Neuronal stem cell (in vitro differentiated cells): ENCODE data around the gene SIX2.

Experiments used
- DNase-seq: peaks from one replicate; pipeline ENCODE4 v3.0.0-alpha.2; 2013; ENCODE audit warnings: low spot score
- H2AFZ ChIP-seq: one replicate; pipeline ENCODE4 v1.6.1; 2013; ENCODE audit warnings: mild to moderate bottlenecking, low read length, inconsistent platforms
- H2AK5ac ChIP-seq: 2 replicates; pipeline ENCODE4 v1.6.1; 2013; ENCODE audit warnings: low read depth, mild to moderate bottlenecking, inconsistent platforms, low read length, moderate library complexity, mixed read lengths
- H2BK120ac ChIP-seq: 2 replicates; pipeline ENCODE4 v1.6.1; 2013; ENCODE audit warnings: low read depth, mild to moderate bottlenecking, inconsistent platforms, low read length, moderate library complexity, mixed read lengths
- H2BK12ac ChIP-seq: one replicate; pipeline ENCODE4 v1.6.1; 2013; ENCODE audit warnings: low read length, inconsistent platforms
- H2BK15ac ChIP-seq: 2 replicates; pipeline ENCODE4 v1.6.1; 2013; ENCODE audit warnings: mild to moderate bottlenecking, low read length, inconsistent platforms, mixed read lengths
- H2BK5ac ChIP-seq: one replicate; pipeline ENCODE4 v1.6.1; 2013; ENCODE audit warnings: inconsistent platforms, mild to moderate bottlenecking, low read length, moderate library complexity
- H3K14ac ChIP-seq: one replicate; pipeline ENCODE4 v1.6.1; 2013; ENCODE audit warnings: low read length, inconsistent platforms
- H3K18ac ChIP-seq: 2 replicates; pipeline ENCODE4 v1.6.1; 2013; ENCODE audit warnings: low read length, inconsistent platforms
- H3K23ac ChIP-seq: 2 replicates; pipeline ENCODE4 v1.6.1; 2013; ENCODE audit warnings: low read depth, mild to moderate bottlenecking, mixed read lengths, low read length, inconsistent platforms; ENCODE audit not compliant: poor library complexity
- H3K27ac ChIP-seq: replicated peaks from 3 replicates; pipeline ENCODE4 v1.5.1; 2013; ENCODE audit warnings: low read length, inconsistent platforms
- H3K27me3 ChIP-seq, 3 experiments: 2 replicates each; pipeline ENCODE4 v1.6.1; 2013; ENCODE audit warnings: low read length in 3 of 3, mild to moderate bottlenecking in 2 of 3, inconsistent platforms in 1 of 3, low read depth in 1 of 3, mixed read lengths in 1 of 3, moderate library complexity in 1 of 3; ENCODE audit not compliant: control insufficient read depth in 3 of 3, insufficient read depth in 3 of 3
- H3K36me3 ChIP-seq, 2 donors: replicated peaks in 1 of 2; 2 replicates each; pipeline ENCODE4 v1.6.1; 2013; ENCODE audit warnings: low read length in 2 of 2; ENCODE audit not compliant: control insufficient read depth in 2 of 2, insufficient read depth in 2 of 2
- H3K4ac ChIP-seq: 2 replicates; pipeline ENCODE4 v1.6.1; 2013; ENCODE audit warnings: inconsistent platforms, mild to moderate bottlenecking, low read length, moderate library complexity
- H3K4me1 ChIP-seq, 2 donors: 1 replicate in 1 of 2; 2 replicates in 1 of 2; pipeline ENCODE4 v1.6.1; 2013; ENCODE audit warnings: low read length in 2 of 2, low read depth in 1 of 2; ENCODE audit not compliant: control insufficient read depth in 2 of 2, insufficient read depth in 1 of 2
- H3K4me2 ChIP-seq: one replicate; pipeline ENCODE4 v1.6.1; 2013; ENCODE audit warnings: mild to moderate bottlenecking, low read length, inconsistent platforms; ENCODE audit not compliant: insufficient read depth, poor library complexity, severe bottlenecking
- H3K4me3 ChIP-seq, 2 donors: 2 replicates each; pipeline ENCODE4 v1.5.1; 2013; ENCODE audit warnings: low read length in 2 of 2, mild to moderate bottlenecking in 2 of 2, inconsistent platforms in 1 of 2, moderate library complexity in 1 of 2
- H3K79me1 ChIP-seq: one replicate; pipeline ENCODE4 v1.6.1; 2013; ENCODE audit warnings: low read depth, mild to moderate bottlenecking, inconsistent platforms, low read length, moderate library complexity
- H3K9ac ChIP-seq: one replicate; pipeline ENCODE4 v1.6.1; 2013; ENCODE audit warnings: mild to moderate bottlenecking, low read depth, low read length, inconsistent platforms; ENCODE audit not compliant: poor library complexity
- H3K9me3 ChIP-seq, 2 donors: replicated peaks in 1 of 2; 2 replicates each; pipeline versions ENCODE3 to v1.6.1; 2013; ENCODE audit warnings: low read length in 2 of 2, mild to moderate bottlenecking in 2 of 2, inconsistent platforms in 1 of 2, low read depth in 1 of 2, mixed read lengths in 1 of 2, moderate library complexity in 1 of 2; ENCODE audit not compliant: control insufficient read depth in 2 of 2, insufficient read depth in 1 of 2
- H4K8ac ChIP-seq: one replicate; pipeline ENCODE4 v1.6.1; 2013; ENCODE audit warnings: low read depth, mild to moderate bottlenecking, inconsistent platforms, low read length, moderate library complexity
- H4K91ac ChIP-seq: one replicate; pipeline ENCODE4 v1.6.1; 2013; ENCODE audit warnings: low read length, low read depth, mild to moderate bottlenecking, inconsistent platforms; ENCODE audit not compliant: poor library complexity
- WGBS, 2 donors: extraction: QIAGEN DNeasy Blood & Tissue Kit; methylation state at CpG; one replicate each; pipeline ENCODE4 v1.1.7; 2013; ENCODE audit warnings: missing lambda C conversion rate in 2 of 2, mixed read lengths in 1 of 2; ENCODE audit not compliant: insufficient read length in 2 of 2, insufficient replicate concordance in 1 of 2; ENCODE audit errors: extremely low coverage in 2 of 2; 5-methylcytosine and 5-hydroxymethylcytosine counted together

Gene SIX2

DNA sequence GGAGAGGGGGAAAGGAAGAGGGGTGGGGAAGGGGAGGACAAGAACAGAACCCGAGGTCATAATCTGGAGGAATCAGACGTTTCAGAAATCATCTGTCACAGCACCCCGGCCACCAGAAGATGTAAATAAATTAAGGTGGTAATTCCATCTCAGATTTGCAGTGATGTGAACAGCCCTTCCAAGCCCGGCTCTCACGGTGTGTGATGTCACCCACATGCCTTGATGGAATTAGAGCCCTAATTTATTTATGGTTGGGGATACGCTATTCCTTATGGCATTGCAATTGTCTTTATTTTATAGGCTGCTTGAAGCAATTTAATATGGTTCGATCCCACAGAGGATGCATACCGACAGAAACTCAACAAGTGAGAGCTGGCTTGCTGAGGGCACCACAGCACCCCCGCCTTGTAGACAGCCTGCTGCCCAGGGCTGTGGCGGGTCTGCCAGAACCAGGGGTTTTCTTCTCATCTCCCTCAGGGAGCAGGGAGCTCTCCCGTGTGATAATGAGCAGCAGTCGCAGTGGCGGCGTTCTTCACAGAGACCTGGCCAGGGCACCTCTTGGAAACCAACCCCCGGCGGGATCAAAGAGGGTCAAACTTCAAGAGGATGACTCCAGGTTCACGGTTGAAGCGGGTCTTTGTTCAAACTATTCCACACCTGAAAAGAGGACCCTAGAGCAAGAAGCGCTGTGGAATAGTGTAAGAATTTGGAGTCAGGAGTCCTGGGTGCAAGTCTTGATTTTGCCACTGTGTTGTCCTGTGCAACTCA, 40.5 kb upstream of the SIX2 start:
- Histone ChIP-seq H4K8ac (no peak overlapping the region), H3K23ac (no peak overlapping the region), H3K9me3 (no peaks in the 10 kb centered on the region), H2BK120ac (no peak overlapping the region), H3K4me2 (no peak overlapping the region), H2AK5ac (no peak overlapping the region), H2BK15ac (no peak overlapping the region), H3K27ac (no peak overlapping the region), H3K9ac (no peak overlapping the region), H3K4me3 (no peak overlapping the region), H2AFZ (no peak overlapping the region), H2BK5ac (no peak overlapping the region), H3K14ac (no peak overlapping the region), H3K18ac (peak overlapping the region; percentile 33), H3K27me3 (peaks cover 0 to 13% (median 0%) of the 10 kb centered on the region in 3 experiments), H4K91ac (no peak overlapping the region), H3K36me3 (no peaks in the 10 kb centered on the region), H3K79me1 (no peaks in the 10 kb centered on the region), H2BK12ac (no peak overlapping the region), H3K4ac (no peak overlapping the region), H3K4me1 (no peaks in the 10 kb centered on the region)
- DNase-seq: no peak
- no CpG with 5 or more reads among the region's 19 CpGs for WGBS, 2 donors

DNA sequence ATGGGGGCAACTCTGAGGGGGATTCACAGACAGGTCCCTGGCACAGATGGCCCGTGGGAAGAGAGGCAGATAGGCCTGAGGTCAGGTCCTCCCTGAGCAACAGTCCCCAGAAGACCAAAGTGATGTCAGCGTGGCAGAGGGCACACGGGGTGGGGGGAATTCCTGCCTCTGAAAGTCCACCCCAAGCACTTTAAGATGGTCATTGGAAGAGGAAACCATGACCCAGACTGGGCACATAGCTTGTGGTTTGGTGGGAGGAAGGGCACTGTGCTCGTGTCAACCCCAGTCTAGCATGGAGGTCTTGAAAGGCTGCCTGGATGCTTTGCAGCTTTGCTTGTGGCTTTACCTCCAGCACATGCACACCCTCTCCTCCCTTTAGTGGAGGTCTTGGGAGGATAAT, 38.0 kb upstream of the SIX2 start:
- Histone ChIP-seq H3K18ac (peak overlapping the region; percentile 42), H2AK5ac (no peak overlapping the region), H3K27ac (no peak overlapping the region), H4K91ac (no peak overlapping the region), H3K27me3 (peaks cover 0 to 13% (median 0%) of the 10 kb centered on the region in 3 experiments), H3K79me1 (no peaks in the 10 kb centered on the region), H3K9me3 (no peaks in the 10 kb centered on the region), H3K36me3 (no peaks in the 10 kb centered on the region), H3K9ac (no peak overlapping the region), H3K23ac (no peak overlapping the region), H2BK120ac (no peak overlapping the region), H2AFZ (no peak overlapping the region), H3K4me2 (no peak overlapping the region), H3K4ac (no peak overlapping the region), H2BK12ac (no peak overlapping the region), H4K8ac (no peak overlapping the region), H3K4me1 (no peaks in the 10 kb centered on the region), H3K4me3 (no peak overlapping the region), H2BK15ac (no peak overlapping the region), H2BK5ac (peak overlapping the region; percentile 35), H3K14ac (no peak overlapping the region)
- DNase-seq: no peak
- WGBS, 2 donors: no CpG with 5 or more reads among the region's 4 CpGs

DNA sequence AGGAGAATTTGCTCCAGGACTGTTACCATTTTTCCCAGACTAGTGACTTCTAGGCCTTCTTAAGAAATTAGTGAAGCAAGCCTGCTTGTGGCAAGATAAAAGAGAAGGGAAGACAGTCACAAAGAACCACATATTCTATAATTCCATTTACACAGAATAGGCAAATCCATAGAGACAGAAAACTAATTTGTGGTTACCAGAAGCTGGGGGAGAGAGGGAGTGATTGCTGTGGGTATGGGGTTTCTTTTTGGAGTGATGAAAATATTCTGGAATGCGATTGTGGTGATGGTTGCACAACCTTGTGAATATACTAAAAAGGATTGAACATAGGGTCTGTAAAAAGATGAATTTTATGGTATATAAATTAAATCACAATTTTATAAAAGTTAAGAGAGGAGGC, 37.5 kb upstream of the SIX2 start:
- Histone ChIP-seq H2AFZ (no peak overlapping the region), H3K14ac (no peak overlapping the region), H3K4me2 (no peak overlapping the region), H3K9ac (no peak overlapping the region), H3K36me3 (no peaks in the 10 kb centered on the region), H3K18ac (no peak overlapping the region), H2BK5ac (no peak overlapping the region), H4K8ac (no peak overlapping the region), H3K4ac (no peak overlapping the region), H3K27me3 (peaks cover 0 to 13% (median 0%) of the 10 kb centered on the region in 3 experiments), H3K9me3 (no peaks in the 10 kb centered on the region), H2BK15ac (no peak overlapping the region), H3K4me3 (no peak overlapping the region), H4K91ac (no peak overlapping the region), H3K23ac (no peak overlapping the region), H2BK12ac (no peak overlapping the region), H3K27ac (no peak overlapping the region), H3K4me1 (no peaks in the 10 kb centered on the region), H2AK5ac (no peak overlapping the region), H2BK120ac (no peak overlapping the region), H3K79me1 (no peaks in the 10 kb centered on the region)
- DNase-seq: no peak
- no CpG with 5 or more reads among the region's 1 CpG for WGBS, 2 donors

DNA sequence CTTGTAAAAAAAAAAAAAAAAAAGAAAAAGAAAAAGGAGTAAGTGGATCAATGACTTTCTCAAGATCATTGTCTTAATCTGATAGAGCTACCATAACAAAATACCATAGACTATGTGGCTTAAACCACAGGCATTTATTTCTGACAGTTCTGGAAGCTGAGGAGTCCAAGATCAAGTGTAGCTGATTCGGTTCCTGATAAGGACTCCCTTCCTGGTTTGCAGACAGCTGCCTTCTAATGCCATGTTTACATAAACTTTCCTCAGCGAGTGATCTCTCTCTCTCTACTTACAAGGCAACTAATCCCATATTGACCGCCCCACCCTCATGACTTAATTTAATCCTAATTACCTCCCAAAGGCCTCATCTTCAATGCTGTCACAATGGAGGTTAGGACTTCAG, 36.5 kb upstream of the SIX2 start:
- no peak for DNase-seq
- WGBS, 2 donors: no CpG with 5 or more reads among the region's 3 CpGs
- no peak overlapping the region for H2BK12ac ChIP-seq
- no peak overlapping the region for H2BK120ac ChIP-seq
- no peak overlapping the region for H3K27ac ChIP-seq
- H4K8ac ChIP-seq: no peak overlapping the region
- H2AFZ ChIP-seq: no peak overlapping the region
- peaks cover 0 to 13% (median 0%) of the 10 kb centered on the region in 3 experiments for H3K27me3 ChIP-seq
- H2BK5ac ChIP-seq: no peak overlapping the region
- H3K14ac ChIP-seq: no peak overlapping the region
- peaks cover 0 to 2% of the 10 kb centered on the region in 2 donors for H3K4me1 ChIP-seq
- no peaks in the 10 kb centered on the region for H3K79me1 ChIP-seq
- no peak overlapping the region for H3K18ac ChIP-seq
- H3K36me3 ChIP-seq: no peaks in the 10 kb centered on the region
- H3K9me3 ChIP-seq: no peaks in the 10 kb centered on the region
- H2AK5ac ChIP-seq: no peak overlapping the region
- no peak overlapping the region for H3K4me3 ChIP-seq
- H3K23ac ChIP-seq: no peak overlapping the region
- H4K91ac ChIP-seq: no peak overlapping the region
- no peak overlapping the region for H3K4me2 ChIP-seq
- no peak overlapping the region for H2BK15ac ChIP-seq
- no peak overlapping the region for H3K4ac ChIP-seq
- H3K9ac ChIP-seq: no peak overlapping the region
